Measurements from ENCODE around the gene HS2ST1. TPM values are rescaled to one million over a fixed set of nuclear protein-coding genes. Genes with fewer than 3 reads are reported as not detected.

HS2ST1 gene
- total and polyA plus RNA-seq, 10 of the 15 experiments (the other 5 are each of a cell fraction or from before 2014, with no cell fraction given): 5.4 to 30.8 (median 18.6) TPM

DNA sequence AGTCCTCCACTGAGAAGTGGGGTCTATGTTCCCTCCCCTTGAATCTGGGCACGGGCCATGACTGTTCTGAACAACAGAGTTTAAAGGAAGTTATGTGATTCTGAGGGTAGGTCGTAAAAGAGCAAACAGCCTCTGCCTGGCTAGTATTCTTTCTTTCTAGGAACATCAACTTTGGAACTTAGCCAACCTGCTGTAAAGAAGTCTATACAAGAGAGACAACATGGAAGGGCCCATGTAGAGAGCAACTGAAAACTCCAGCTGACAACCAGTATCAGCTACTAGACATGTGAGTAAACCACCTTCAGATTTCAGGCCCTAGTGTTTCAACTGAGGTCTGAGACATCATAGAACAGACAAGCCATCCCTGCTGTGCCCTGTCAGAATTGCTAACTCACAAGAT is 8.0 kb upstream of the HS2ST1 start (continued):
- TF ChIP-seq STAT3 (IDR thresholded peaks at IDR 0.05; ENCODE audit: low read depth, low read length) (no peak), CHD2 (IDR thresholded peaks at IDR 0.05; ENCODE audit: borderline replicate concordance, low read depth, low read length) (no peak), KLF5 (IDR thresholded peaks at IDR 0.05; ENCODE audit: partially characterized antibody) (no peak), SMAD1 (IDR thresholded peaks at IDR 0.05; ENCODE audit: low read depth, partially characterized antibody) (no peak), POLR2A (IDR thresholded peaks at IDR 0.05; ENCODE audit: low read depth, low read length) (no peak), TCF12 (IDR thresholded peaks at IDR 0.05; ENCODE audit: low read depth, low read length) (no peak), RUNX3 (IDR thresholded peaks at IDR 0.05; ENCODE audit: low read length) (no peak), KDM1A (IDR thresholded peaks at IDR 0.05; ENCODE audit: borderline replicate concordance) (no peak)
- TF ChIP-seq, protein P1, sequence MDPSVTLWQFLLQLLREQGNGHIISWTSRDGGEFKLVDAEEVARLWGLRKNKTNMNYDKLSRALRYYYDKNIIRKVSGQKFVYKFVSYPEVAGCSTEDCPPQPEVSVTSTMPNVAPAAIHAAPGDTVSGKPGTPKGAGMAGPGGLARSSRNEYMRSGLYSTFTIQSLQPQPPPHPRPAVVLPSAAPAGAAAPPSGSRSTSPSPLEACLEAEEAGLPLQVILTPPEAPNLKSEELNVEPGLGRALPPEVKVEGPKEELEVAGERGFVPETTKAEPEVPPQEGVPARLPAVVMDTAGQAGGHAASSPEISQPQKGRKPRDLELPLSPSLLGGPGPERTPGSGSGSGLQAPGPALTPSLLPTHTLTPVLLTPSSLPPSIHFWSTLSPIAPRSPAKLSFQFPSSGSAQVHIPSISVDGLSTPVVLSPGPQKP (IDR thresholded peaks at IDR 0.05; ENCODE audit: low read depth, low read length): no peak
- TF ChIP-seq, protein P2, sequence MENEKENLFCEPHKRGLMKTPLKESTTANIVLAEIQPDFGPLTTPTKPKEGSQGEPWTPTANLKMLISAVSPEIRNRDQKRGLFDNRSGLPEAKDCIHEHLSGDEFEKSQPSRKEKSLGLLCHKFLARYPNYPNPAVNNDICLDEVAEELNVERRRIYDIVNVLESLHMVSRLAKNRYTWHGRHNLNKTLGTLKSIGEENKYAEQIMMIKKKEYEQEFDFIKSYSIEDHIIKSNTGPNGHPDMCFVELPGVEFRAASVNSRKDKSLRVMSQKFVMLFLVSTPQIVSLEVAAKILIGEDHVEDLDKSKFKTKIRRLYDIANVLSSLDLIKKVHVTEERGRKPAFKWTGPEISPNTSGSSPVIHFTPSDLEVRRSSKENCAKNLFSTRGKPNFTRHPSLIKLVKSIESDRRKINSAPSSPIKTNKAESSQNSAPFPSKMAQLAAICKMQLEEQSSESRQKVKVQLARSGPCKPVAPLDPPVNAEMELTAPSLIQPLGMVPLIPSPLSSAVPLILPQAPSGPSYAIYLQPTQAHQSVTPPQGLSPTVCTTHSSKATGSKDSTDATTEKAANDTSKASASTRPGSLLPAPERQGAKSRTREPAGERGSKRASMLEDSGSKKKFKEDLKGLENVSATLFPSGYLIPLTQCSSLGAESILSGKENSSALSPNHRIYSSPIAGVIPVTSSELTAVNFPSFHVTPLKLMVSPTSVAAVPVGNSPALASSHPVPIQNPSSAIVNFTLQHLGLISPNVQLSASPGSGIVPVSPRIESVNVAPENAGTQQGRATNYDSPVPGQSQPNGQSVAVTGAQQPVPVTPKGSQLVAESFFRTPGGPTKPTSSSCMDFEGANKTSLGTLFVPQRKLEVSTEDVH (IDR thresholded peaks at IDR 0.05; ENCODE audit: low read depth, partially characterized antibody): no peak
